DND-41 (cell line): ENCODE measurements around the gene HDAC7.

Source experiments
- EZH2 ChIP-seq: IDR thresholded peaks from 3 replicates; pipeline ENCODE4 v1.6.1; 2012; ENCODE audit warnings: borderline replicate concordance, low read depth, mild to moderate bottlenecking, moderate library complexity, low read length, inconsistent platforms; ENCODE audit not compliant: severe bottlenecking
- TF ChIP-seq, protein P1 (sequence below): IDR thresholded peaks from 2 replicates; pipeline ENCODE4 v1.5.1; 2012; ENCODE audit warnings: borderline replicate concordance, low read length, moderate library complexity, mild to moderate bottlenecking; ENCODE audit not compliant: poor library complexity, severe bottlenecking; ENCODE audit errors: extremely low read depth

DNA sequence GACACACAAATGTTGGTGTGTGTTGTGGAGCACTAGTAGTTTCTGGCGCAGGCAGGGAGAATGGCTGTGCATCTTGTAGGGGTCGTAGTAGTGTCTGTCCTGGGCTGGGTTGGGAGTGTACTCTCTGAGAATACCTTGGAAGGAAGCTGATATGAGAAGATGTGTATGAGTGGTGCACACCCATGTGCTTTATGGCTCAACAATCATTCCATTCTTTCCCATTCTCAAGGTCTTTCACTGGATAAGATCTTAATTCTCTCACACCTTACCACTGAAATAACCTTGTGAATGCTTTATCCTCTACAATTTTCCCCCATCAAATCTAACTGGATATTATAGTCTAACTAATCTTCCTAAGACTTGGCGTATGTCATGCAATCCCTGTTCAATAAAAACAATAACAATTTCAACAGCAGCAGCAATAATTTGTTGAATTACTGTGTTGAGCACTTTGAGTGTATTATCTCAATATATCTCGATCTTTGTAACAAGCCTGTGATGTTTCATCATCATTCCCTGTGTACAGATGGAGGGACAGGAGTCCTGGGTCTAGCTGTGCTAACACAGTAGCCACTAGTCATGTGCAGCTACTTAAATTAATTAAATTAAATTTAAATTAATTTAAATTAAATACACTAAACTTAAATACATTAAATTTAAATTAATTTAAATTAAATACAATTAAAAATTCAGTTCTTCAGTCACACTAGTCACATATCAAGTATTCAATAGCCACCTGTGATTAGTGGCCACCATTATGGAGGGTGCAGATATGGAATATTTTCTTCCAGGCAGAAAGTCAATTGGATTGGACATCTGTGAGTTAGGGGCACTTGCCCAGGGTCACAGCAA lies 50.2 kb downstream of the HDAC7 start:
- TF ChIP-seq EZH2, result no peak
- TF ChIP-seq, protein P1, sequence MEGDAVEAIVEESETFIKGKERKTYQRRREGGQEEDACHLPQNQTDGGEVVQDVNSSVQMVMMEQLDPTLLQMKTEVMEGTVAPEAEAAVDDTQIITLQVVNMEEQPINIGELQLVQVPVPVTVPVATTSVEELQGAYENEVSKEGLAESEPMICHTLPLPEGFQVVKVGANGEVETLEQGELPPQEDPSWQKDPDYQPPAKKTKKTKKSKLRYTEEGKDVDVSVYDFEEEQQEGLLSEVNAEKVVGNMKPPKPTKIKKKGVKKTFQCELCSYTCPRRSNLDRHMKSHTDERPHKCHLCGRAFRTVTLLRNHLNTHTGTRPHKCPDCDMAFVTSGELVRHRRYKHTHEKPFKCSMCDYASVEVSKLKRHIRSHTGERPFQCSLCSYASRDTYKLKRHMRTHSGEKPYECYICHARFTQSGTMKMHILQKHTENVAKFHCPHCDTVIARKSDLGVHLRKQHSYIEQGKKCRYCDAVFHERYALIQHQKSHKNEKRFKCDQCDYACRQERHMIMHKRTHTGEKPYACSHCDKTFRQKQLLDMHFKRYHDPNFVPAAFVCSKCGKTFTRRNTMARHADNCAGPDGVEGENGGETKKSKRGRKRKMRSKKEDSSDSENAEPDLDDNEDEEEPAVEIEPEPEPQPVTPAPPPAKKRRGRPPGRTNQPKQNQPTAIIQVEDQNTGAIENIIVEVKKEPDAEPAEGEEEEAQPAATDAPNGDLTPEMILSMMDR, result no peak
